ENCODE measurements around the gene JTB. TPM values are rescaled to one million over a fixed set of nuclear protein-coding genes. Genes with fewer than 3 reads are reported as not detected.

The JTB gene
- total RNA-seq, 1 experiment from 2014 or later, result 115 TPM

- Mint-ChIP-seq H3K27me3 (ENCODE audit: unreplicated experiment) (no peaks in the 10 kb centered on the region), H3K4me1 (ENCODE audit: low read depth, unreplicated experiment) (peaks cover 37% of the 10 kb centered on the region), H3K9me3 (ENCODE audit: low read depth, unreplicated experiment) (no peaks in the 10 kb centered on the region), H3K36me3 (ENCODE audit: insufficient read depth, unreplicated experiment) (peaks cover 58% of the 10 kb centered on the region), H3K27ac (ENCODE audit: unreplicated experiment) (peak within 1 kb of the TSS; percentile 95), H3K4me3 (ENCODE audit: low read depth, unreplicated experiment) (peak within 1 kb of the TSS; percentile 90)
- TF ChIP-seq CTCF (IDR thresholded peaks at IDR 0.05; ENCODE audit: unreplicated experiment), result no peak
- BruUV-seq (replicated peaks), result no TSS peak
- intact Hi-C loops (cut with micrococcal nuclease; ENCODE audit: unreplicated experiment), result no loop called here
- CTCF ChIA-PET, result interaction anchor here (0.5 to 3.1 kb wide), 15 partner anchors 10 to 355 kb away, joined by 3 to 27 read pairs (median 4); partner anchors contain the start of genes CHTOP, CRTC2, DENND4B and JTB
- peak; percentile 92 for DNase-seq
These were observed 10.1 kb downstream of the JTB start, which contains the start of gene CREB3L4 for GRCh38 chr1:153967107-153967999. Gene CREB3L4, plus strand, starts transcription at chr1:153967902. Its CDS starts 624 bp downstream, at chr1:153968526.

GRCh38 chr1:153963850-153964331 lies 13.6 kb downstream of the JTB start:
- intact Hi-C loops (cut with micrococcal nuclease; ENCODE audit: unreplicated experiment), result no loop called here
- peak overlapping the region; percentile 79 for H3K27ac Mint-ChIP-seq (ENCODE audit: unreplicated experiment)
- DNase-seq, result peak; percentile 73
- no TSS peak for BruUV-seq (replicated peaks)
- H3K9me3 Mint-ChIP-seq (ENCODE audit: low read depth, unreplicated experiment), result no peaks in the 10 kb centered on the region
- CTCF ChIA-PET, result interaction anchor here (0.6 to 2.3 kb wide), 8 partner anchors 10 to 1447 kb away, joined by 3 to 9 read pairs (median 5); partner anchors contain the start of genes DENND4B, GATAD2B, JTB and RAB13
- no peak for TF ChIP-seq CTCF (IDR thresholded peaks at IDR 0.05; ENCODE audit: unreplicated experiment)
- H3K4me3 Mint-ChIP-seq (ENCODE audit: low read depth, unreplicated experiment), result peak overlapping the region; percentile 79
- peaks cover 70% of the 10 kb centered on the region for H3K36me3 Mint-ChIP-seq (ENCODE audit: insufficient read depth, unreplicated experiment)
- H3K27me3 Mint-ChIP-seq (ENCODE audit: unreplicated experiment), result no peaks in the 10 kb centered on the region
- H3K4me1 Mint-ChIP-seq (ENCODE audit: low read depth, unreplicated experiment), result peaks cover 47% of the 10 kb centered on the region

- TF ChIP-seq CTCF (IDR thresholded peaks at IDR 0.05; ENCODE audit: unreplicated experiment), result no peak
- intact Hi-C loops (cut with micrococcal nuclease; ENCODE audit: unreplicated experiment), result no loop called here
- Mint-ChIP-seq H3K9me3 (ENCODE audit: low read depth, unreplicated experiment) (no peaks in the 10 kb centered on the region), H3K27me3 (ENCODE audit: unreplicated experiment) (no peaks in the 10 kb centered on the region), H3K36me3 (ENCODE audit: insufficient read depth, unreplicated experiment) (peaks cover 75% of the 10 kb centered on the region), H3K4me3 (ENCODE audit: low read depth, unreplicated experiment) (peak within 1 kb of the TSS; percentile 79), H3K27ac (ENCODE audit: unreplicated experiment) (peak within 1 kb of the TSS; percentile 79), H3K4me1 (ENCODE audit: low read depth, unreplicated experiment) (peaks cover 48% of the 10 kb centered on the region)
- DNase-seq, result peak; percentile 99
- BruUV-seq (replicated peaks), result TSS peak; percentile 37
- CTCF ChIA-PET, result interaction anchor here (0.6 to 2.3 kb wide), 10 partner anchors 10 to 329 kb away, joined by 3 to 9 read pairs (median 4); partner anchors contain the start of genes CHTOP, DENND4B, GATAD2B and JTB
These were observed 14.2 kb downstream of the JTB start, which contains the start of gene SLC39A1 for GRCh38 chr1:153963030-153963849. Gene SLC39A1, minus strand, starts transcription at chr1:153963537. Its CDS starts 822 bp downstream, at chr1:153962715.

All from Calu3 (cell line).